GM12865 (cell line): Measurements from ENCODE around the gene SBSN.
A peak's percentile ranks its signal among the peaks of the same experiment; 100 is the strongest.

Source experiments
- DNase-seq: peaks from one replicate; pipeline ENCODE4 v3.0.0; 2010; ENCODE audit warnings: low read depth
- H3K4me3 ChIP-seq: 2 replicates; pipeline ENCODE4 v1.5.1; 2011; ENCODE audit warnings: mild to moderate bottlenecking, low read depth, low read length, control low read depth
- TF ChIP-seq, protein P1 (sequence below): IDR thresholded peaks from 2 replicates; pipeline ENCODE4 v1.5.1; 2011; ENCODE audit warnings: low read length, control low read depth, low read depth, inconsistent platforms; ENCODE audit not compliant: insufficient read depth; ENCODE audit errors: missing control alignments

The SBSN gene

DNA sequence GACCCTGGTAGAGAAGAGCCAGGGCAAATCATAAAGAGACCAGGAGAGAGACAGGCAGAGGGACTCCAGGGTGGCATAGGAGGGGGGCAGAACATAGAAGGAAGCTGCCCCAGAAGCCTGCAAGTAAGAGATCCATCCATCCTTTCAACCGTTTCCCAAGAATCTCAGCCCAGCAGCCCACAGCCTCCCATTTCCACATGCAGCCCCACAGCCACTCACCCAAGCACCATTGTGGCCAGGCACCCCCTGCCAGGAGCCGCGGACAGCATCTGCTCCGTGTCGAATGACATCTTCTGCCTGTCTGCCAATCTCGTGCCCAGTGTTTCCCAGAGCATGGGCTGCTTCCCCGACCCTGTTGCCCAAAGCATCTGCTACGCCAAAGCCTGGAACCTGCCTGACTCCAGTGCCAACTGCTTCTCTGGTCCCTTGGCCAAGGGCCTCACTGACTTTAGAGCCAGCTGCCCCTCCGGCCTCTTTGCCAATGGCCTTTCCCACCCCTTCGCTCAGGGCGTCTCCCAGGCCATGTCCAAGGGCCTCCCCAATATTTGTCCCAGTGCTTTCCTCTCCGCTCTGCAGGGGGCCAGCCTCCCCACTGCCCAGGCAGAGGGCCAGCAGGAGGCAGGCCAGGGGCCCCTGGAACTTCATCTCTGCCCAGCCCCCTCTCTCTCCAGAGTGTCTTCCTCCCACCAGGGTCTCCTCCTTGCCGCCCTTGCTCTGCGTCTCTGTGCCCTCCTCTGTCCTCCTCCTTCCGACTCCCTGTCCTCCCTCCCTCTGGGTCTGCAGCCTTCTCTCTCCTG, 15.1 kb downstream of the SBSN start:
- no peak for DNase-seq
- no peak overlapping the region for H3K4me3 ChIP-seq
- TF ChIP-seq, protein P1, sequence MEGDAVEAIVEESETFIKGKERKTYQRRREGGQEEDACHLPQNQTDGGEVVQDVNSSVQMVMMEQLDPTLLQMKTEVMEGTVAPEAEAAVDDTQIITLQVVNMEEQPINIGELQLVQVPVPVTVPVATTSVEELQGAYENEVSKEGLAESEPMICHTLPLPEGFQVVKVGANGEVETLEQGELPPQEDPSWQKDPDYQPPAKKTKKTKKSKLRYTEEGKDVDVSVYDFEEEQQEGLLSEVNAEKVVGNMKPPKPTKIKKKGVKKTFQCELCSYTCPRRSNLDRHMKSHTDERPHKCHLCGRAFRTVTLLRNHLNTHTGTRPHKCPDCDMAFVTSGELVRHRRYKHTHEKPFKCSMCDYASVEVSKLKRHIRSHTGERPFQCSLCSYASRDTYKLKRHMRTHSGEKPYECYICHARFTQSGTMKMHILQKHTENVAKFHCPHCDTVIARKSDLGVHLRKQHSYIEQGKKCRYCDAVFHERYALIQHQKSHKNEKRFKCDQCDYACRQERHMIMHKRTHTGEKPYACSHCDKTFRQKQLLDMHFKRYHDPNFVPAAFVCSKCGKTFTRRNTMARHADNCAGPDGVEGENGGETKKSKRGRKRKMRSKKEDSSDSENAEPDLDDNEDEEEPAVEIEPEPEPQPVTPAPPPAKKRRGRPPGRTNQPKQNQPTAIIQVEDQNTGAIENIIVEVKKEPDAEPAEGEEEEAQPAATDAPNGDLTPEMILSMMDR: no peak

DNA sequence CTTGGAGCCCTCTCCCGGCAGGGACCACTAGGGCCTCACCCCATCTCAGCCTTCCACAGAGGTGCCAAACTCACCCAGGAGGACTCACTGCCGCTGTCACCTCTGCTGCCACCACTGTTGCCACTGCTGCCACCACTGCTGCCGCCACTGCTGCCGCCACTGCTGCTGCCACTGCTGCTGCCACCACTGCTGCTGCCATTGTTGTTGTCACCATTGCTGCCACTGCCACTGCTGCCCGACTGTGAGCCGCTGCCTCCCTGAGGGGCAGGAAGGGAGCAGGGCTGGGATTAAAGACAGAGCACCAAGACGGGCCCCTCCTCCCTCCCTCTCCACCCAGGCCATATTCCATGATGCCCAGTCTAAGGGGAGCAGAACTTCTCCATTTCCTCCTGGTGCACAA, 16.8 kb downstream of the SBSN start:
- H3K4me3 ChIP-seq: no peak overlapping the region
- DNase-seq: no peak
- TF ChIP-seq, protein P1: no peak

DNA sequence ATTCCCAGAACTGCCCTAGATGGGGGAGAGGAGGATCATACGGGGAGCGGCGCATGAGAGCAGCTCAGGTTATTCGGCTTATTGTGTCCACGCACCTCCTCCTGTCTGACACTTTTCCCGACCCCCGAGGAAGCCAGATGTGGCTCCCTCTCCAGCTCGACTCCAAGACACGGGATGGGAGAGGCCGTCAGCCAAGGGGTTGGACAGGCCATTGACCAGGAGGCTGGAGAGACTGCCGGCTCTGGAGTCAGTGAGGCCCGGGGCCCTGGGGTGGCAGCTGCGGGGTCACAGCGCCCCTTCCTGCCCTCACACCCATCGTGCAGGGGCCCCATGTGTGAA, 17.5 kb downstream of the SBSN start:
- TF ChIP-seq, protein P1: no peak
- no peak overlapping the region for H3K4me3 ChIP-seq
- no peak for DNase-seq

DNA sequence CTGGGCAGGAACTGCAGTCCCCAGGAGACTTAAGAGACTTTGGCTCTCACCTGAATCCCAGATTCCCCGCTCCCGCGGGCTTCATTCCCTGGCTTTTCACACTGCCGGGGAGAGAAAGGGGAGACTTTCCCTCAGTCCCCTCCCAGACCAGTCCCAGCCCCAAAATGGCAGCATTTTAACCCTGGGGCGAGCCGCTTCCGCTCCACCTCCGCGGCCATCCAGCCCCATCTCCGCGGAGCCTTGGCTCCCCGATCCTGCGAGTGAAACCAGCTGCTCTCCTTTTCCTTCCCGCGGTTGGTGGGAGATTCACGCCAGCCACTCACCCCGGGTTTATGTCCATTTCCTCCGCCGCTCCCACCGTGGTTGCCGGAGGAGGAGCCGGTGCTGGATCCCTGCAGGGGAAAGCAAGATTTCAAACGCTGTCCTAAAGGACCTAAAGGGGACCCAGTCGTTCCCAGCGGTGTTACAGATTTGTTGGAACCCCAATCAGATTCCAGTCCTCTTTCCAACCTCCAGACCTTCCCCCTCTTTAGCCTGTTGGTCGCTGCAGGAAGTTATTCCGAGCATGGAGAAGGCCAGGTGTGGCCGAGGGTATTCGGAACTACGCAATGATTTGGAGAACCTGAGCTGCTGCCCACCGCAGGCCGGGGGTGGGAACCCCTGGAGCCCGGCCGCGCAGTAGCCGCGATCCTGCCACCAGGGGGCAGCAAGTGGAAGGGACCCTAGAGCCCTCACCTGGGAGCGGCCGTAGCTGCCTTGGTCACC, 18.1 kb downstream of the SBSN start:
- peak overlapping the region; percentile 56 for H3K4me3 ChIP-seq
- TF ChIP-seq, protein P1: peak; percentile 93
- DNase-seq: peak; percentile 75

DNA sequence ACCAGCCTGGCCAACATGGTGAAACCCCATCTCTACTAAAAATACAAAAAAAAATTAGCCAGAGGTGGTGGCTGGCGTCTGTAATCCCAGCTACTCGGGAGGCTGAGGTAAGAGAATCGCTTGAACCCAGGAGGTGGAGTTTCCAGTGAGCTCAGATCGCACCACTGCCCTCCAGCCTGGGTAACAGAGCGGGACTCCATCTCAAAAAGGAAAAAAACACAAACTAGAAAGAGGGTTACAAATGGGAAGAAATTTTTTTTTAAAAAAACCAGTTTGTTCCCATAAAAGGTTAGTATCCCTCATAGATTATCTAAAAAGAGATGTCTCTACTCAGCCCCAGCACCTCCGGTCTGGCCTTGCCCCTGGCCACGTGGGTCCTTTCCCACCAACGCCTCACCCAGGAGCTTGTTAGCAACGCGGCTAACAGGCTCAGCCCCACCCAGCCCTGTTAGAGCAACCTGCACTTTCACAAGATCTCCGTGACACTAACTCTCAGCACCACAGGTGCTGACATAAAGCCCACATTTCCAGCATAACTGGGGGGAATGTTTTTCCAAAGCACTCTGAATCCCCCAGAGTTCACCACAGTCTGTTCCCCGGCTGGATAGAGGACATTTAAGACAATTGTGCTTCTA, 19.0 kb downstream of the SBSN start:
- DNase-seq: peak; percentile 76
- TF ChIP-seq, protein P1: no peak
- H3K4me3 ChIP-seq: peak overlapping the region; percentile 56

DNA sequence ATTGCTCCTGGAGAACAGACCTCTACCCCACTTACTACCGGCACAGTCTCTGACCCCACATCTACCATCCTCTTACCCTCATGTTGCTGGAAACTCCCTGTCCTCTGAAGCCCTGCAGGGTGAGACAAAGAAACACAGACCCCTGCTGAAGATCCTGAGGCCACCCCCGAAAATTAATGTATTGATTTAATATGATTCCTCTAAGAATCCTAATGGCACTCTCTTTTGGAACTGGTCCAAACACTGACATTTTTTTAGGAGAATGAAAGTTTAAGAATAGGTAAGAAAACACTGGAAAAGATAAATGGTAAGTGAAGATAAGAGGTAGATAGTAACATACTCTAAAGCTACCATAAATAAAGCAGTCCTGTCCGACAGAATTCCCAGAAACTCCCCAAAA, 20.0 kb downstream of the SBSN start:
- TF ChIP-seq, protein P1: no peak
- no peak for DNase-seq
- H3K4me3 ChIP-seq: no peak overlapping the region
